HG03342 (cell line): ENCODE results near the gene GSTM3.
"Not testable (repeated sequence)": the region's sequence is repeated elsewhere in the genome, so short reads cannot be mapped to it uniquely, and the experiment has no call there.

Experiments used
- ATAC-seq: cut with Tn5 transposase; IDR thresholded peaks from one replicate; pipeline ENCODE4 v1.9.1; 2021; ENCODE audit warnings: mild to moderate bottlenecking, moderate library complexity; ENCODE audit not compliant: unreplicated experiment

GSTM3 gene

DNA sequence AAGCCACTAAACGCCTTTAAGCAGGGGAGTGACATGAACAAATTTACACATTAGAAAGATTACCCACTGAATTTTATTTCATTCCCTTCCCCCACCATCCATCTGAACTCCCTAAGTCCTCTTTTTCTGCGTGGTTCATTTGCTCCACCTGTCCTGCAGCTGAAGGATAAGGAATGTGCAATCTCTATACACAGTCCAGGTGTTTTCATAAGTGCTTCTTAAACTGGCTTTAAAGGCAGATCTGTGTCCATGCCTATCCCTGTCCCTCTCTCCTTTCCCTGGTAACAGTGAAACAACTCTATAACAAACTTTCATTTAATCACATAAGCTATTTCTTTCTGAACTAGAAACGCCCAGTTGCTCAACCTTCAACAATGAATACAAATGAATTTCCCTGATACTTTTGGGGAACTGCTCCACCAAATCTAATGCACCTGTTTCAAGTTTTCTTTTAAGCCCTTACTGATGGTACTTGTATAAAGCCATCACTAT, 8.4 kb downstream of the GSTM3 start:
- no peak for ATAC-seq

DNA sequence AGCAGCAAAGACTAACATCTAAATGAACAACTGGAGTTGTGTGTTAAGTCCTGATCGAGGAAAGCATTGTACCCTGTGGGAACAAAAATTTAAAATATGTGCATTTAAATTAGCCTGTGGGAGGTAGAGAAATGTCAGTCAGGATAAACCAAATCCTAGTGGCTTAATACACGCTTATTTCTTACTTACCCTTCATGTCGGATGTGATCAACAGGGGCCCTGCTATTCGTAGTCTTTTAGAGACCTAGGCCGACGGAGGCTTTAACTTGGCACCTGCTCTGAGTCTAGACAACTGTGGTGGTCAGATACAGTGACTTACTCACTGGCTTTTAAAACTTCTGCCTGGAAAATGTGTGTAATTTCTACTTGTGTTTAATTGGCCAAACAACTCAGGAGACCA, 10.2 kb downstream of the GSTM3 start:
- ATAC-seq, result no peak

DNA sequence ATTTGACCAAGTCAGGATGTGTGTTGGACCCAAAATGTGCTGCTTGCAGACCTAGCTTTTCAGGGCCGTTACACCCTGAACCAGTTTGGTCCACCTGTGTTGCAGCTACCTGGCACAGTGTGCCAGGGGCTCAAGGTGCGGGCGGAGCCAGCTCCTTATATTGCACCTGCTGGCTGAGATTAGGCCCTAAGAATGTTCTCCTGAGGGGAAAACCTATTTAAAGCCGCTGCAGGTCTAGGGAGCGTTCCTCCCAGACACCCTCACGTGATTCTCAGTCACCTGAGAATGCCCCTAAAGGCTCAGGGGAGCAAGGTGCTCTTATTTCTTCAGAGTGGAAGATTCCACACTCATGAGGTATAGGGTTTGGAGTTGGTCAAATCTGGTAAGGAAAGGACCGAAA, 12.0 kb downstream of the GSTM3 start:
- no peak for ATAC-seq

DNA sequence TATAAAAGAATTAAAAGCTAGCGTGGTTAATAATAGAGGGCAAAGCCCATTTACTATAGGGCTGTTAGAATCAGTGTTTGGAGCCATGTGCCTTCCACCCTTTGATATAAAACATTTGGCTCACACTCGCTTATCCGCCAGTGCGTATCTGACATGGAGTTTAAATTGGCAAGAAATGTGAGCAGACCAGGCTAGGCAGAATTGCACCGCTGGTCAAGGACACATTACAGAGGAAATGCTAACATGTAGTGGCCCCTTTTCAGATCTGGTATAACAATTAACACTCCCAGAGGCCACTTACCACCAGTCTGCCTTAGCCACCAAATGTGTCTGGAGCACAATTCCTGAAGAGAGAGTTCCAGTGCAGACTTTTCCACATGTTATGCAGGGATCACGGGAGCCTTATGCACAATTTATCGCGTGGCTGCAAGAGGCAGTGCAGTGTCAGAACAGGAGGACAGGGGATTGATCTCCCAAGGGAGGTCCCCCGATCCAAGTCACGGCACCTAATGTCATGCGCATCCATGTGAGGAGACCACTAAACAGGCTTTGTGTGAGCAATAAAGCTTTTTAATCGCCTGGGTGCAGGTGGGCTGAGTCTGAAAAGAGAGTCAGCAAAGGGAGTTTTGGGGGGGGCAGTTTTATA, 14.0 kb downstream of the GSTM3 start:
- no peak for ATAC-seq

DNA sequence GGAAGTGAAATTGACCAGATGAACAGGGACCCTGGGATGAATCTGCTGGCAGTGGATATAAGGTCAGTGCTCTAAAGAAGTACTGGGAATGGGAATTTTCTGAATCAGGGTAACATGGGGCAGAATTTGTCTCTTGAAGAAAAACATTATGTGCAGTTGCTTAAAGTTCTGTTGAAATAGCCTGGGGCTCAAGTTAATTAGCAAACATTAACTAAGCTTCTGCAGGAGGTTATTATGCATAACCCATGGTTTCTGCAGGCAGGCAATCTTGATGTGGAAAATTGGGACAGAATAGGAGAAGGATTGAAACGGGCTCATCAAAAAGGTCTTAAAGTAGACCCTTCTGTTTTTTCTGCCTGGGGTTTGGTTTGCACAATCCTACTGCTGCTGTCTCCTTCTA, 14.8 kb downstream of the GSTM3 start:
- ATAC-seq, result no peak

DNA sequence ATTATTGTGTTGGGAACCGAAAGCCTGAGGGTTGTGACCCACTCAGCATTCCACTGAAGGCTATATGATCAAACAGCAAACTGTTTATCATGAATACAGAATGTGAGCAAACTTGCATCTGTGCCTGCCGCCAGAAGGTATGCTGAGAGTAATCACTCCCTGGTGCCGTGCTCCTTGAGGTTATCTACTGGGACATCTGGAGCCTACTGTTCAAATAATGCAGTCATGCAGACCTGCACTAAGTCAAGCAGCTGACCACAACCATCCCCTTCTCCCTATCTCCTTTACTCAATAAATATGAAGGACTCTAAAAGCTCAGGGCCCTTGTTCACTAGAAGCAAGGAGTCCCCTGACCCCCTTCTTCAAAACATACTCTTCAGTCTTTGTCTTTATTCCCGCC, 15.3 kb downstream of the GSTM3 start:
- no peak for ATAC-seq

DNA sequence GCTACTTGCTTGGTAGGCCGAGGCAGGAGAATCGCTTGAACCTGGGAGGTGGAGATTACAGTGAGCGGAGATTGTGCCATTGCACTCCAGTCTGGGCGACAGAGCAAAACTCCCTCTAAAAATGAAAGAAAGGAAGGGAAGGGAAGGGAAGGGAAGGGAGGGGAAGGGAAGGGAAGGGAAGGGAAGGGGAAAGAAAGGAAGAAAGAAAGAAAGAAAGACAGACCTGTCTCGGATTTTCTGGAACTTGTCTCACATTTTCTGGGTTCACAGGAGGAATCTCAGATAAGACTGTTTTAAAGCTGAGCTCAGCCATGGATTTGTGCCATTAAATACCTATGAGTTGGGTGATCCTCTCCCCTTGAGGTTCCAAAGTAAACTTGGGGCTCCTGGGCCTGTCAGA, 15.9 kb downstream of the GSTM3 start:
- ATAC-seq, result no peak

DNA sequence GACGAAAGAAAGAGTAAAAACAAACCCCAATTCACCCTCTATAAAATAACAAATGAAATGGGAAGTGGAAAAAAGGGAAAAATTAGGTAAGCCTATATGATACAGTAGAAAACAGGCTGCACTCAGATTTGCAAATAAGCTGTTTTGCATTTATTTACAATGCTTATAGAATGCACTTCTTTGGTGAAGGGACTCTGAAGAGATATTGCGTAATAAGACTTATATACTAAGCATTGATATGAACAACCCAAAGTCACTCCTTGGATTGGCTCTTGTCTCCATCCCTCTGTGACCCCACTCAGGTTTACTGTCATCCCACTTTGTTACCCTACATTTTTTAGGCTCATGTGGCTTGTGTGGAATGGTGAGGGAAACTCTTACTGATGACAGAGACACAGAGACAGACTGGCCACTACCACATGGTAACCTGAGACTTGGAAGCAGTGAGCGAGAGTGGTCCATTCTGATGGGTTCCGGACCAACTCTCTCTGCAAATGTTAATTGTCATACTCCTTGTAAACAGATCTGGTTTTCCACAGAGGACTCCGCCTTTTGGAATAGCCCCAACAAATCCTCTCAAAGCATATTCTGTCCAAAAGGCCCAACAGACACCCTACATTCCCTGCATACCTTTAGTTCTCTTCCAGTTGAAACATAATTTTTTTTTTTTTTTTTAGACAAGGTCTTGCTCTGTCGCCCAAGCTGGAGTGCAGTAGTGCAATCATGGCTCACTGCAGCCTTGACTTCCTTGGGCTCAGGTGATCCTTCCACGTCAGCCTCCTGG, 17.7 kb downstream of the GSTM3 start:
- no peak for ATAC-seq

DNA sequence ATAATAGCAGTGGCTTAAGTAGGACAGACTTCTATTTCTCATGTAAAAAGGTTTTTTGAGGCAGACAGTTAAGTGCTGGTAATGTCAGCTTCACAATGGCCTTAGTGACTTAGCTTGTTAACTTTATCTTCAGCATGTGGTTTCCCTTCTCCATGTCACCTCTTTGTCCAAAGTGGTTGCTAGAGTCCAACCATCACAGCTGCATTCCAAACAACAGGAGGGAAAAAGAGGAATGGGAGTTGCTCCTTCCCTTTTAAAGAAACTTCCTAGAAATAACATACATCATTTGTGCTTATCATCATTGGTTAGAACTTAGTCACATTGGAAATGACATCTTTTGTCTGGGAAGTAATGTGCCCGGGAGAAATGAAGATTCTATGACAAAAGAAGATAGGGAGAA, 18.9 kb downstream of the GSTM3 start:
- ATAC-seq, result no peak

DNA sequence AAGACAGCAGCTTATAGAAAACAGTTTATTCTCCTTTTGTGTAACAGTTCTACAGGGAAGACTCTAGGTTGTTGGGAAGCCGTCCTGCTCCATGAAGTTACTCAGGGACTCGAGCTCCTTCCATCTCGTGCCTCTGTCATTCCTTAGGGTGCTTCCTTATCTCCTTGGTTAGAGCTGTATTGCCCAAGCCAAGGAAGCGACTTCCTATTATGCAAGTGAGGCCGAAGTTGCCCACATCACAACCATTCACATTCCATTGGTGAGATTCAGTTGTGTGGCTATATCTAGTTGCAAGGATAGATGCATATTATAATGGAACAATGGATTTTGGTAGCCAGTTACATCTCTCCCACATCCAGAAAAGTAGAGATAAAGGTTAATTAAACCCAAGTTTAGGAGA, 19.8 kb downstream of the GSTM3 start:
- ATAC-seq, result no peak

DNA sequence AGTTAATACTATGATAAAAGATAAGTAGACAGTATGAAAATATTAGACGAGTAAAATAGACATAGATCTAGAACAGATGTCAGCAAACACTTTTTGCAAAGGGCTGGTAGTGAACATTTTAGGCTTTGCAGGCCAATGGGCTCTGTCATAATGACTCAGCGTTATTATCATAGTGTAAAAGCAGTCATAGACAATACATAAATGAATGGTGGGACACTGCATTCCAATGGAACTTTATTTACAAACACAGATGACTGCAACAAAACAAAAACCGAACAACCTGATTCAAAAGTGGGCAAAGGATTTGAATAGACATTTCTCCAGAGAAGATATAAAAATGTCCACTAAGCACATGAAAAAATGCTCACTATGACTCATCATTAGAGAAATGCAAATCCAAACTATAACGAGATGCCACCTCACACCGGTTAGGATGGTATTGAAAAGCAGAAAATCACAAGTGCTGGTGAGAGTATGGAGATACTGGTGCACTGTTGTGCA, 21.5 kb downstream of the GSTM3 start:
- peak; percentile 43 for ATAC-seq

DNA sequence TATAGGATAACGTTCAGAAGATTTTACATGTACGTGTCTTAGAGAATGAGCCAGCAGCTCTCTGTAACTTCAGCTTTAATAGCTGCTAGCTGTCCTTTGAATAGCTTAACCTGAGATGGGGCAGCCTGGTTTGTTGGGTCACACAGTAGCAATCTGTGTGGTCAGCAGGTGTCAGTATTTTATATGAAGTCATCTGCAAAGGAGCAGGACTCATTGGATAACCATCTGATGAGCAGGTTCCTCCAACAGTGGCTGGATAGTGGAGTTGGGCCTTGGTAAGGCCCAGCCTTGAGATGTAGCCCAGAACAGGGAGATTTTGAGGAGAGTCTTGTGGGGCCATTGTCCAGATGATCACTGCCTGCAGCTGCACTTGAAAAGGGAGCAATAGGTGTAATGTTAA, 22.3 kb downstream of the GSTM3 start:
- ATAC-seq, result no peak

DNA sequence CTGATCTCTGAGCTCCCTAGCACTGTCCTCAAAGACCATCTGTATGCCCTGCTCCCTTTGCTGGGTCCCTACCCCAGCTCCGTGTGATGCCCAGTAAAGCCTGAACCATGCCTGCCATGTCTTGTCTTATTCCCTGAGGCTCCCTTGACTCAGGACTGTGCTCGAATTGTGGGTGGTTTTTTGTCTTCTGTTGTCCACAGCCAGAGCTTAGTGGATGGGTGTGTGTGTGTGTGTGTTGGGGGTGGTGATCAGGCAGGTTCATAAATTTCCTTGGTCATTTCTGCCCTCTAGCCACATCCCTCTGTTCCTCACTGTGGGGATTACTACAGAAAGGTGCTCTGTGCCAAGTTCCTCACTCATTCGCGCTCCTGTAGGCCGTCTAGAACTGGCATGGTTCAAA, 23.1 kb downstream of the GSTM3 start:
- no peak for ATAC-seq

DNA sequence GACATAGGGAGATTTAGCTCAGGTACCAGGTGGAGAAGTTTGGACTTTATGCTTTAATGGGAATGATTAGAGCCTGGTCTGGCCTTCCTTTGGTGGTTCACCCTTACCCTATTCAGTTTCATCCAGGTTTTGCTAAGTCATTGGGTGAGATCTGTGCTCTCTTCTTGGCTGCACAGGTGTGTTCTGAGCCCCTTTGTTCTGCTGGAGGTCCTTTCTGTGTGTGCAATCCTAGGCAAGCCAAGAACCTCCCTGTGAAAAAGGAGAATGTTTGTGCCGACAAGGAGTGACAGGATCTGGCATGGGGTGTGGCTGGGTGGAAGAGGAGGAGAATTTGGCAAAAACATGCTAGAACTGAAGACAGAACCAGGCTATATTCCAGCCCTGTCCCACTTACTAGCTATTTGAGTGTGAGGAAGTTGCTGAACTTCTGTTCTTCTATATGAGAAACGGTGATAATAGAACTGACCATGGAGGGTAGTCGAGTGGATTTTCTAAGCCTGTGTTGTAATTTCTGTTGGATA, 24.2 kb downstream of the GSTM3 start:
- no peak for ATAC-seq

DNA sequence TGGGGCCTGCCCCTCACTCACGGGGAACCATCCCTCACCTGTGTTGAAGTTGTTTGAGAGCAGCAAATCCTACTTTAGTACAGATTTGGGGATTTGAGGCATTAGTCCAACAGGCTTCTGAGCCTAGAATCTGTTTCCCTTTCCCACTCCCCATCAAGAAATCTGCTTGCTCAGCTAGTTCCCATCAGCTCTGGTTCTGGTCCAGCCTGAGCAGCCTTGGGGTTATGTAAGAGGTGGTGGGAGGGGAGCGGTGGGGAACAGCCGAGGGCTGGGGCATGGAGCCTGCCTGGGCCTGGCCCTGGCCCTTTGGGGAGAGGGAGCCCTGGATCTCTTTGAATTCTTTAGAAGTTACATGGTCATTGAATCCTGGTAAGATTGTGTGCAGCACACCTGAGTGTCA, 24.7 kb downstream of the GSTM3 start:
- ATAC-seq, result no peak

DNA sequence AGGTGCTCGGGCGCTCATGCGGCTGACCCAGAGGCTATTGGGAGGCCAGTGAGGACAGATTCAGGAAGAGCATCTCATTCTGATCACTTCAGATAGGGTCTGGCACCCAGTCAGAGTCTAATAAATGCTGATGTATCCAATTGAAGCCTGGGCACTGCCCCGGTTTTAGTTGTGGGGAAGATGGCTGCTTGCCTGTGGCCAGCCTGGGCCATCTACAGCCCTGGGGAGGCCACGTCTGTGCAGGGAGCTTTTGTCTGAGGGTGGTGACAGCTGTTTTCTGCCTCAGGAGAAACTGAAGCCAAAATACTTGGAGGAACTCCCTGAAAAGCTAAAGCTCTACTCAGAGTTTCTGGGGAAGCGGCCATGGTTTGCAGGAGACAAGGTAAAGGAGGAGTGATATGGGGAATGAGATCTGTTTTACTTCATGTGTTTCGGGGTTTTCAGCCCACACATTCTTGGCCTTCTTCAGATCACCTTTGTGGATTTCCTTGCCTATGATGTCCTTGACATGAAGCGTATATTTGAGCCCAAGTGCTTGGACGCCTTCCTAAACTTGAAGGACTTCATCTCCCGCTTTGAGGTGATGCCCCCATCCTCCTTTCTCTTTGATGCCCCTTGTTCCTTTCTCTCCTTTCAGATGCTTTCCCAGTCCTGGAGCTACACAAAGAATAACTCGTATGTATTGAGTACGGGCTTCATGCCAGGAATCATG, 26.0 kb downstream of the GSTM3 start:
- ATAC-seq, result no peak

DNA sequence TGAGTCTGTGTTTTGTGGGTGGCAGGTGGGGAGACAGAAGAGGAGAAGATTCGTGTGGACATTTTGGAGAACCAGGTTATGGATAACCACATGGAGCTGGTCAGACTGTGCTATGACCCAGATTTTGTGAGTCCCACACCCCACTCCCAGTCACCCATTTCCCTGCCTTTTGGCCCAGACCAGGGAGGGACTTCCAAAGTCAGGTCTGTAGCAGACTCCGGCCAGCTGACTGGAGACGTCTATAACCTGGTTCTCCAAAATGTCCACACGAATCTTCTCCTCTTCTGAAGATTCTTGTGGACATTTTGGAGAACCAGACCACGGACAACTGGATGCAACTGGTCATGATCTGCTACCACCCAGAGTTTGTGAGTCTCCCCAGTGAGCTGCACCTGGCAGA, 27.2 kb downstream of the GSTM3 start:
- ATAC-seq, result no peak

DNA sequence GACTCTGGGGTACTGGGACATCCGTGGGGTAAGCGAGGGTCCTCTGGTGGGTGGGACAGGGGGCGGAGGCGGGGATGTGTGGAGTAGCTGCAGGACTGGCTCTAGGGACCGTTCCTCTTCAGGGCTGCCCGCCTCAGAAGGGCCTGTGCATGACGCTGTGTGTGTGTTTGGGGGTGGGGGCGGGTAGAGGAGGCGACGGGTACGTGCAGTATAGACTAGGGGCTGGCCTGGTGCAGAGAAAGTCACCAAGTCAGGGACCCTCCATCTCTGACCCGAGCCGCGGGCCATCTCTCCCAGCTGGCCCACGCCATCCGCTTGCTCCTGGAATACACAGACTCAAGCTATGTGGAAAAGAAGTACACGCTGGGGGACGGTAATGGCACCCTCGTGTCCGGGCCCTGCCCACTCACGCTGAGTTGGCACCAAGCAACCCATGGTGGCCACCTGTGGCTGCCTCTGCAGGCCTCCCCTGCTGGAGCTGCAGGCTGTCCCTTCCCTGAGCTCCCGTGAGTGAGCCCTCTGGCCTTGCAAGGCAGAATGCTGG, 28.4 kb downstream of the GSTM3 start:
- no peak for ATAC-seq

DNA sequence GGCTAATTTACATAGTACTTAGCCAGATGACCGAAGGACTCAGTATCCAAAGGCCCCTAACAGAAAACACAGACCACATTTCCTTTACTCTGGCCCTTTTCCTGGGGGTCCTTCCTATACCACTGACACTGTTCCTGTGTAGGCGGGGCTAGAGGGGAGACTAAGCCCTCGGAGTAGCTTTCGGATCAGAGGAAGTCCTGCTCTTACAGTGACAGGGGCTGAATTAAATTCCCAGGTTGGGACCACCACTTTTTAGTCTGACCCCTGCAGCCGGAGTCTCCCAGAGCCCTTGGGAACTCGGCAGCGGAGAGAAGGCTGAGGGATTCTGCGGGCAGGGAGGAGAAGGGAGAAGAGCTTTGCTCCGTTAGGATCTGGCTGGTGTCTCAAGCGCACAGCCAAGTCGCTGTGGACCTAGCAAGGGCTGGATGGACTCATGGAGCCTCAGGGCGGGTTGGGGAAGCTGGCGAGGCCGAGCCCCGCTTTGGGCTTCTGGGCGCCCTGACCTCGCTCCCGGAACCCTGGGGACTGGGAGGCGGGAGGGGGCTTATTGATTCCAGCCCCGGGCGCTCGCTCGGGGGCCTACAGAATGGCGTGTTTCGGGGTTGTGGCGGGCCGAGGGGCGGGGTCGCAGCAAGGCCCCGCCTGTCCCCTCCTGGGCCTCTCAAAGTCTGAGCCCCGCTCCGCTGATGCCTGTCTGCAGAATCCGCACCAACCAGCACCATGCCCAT, 29.1 kb downstream of the GSTM3 start, which contains the start of gene GSTM5:
GSTM5 (plus strand) TSS at position 659 of the 728 bp plus-strand sequence; CDS start at position 721, 62 bp downstream.
- ATAC-seq, result not testable (repeated sequence)

DNA sequence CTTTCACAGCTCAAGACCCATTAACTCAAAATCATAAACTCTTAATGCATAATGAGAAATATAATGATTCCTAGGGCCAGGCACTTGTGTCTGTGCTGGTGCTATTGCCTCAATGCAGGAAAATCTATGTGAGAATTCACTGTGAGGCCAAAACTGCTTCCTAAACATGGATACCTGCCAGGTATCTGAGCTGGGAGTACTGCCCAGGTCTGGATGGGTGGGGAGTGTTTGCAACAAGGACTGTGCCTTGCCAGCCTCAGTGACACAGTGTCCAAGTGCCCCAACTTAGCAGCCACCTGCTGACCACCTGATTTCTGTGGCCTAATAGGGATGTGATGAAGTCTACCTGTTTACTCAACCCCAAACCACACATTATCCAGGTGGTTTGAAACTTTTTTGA, 31.0 kb downstream of the GSTM3 start:
- not testable (repeated sequence) for ATAC-seq
